Measurements from ENCODE around the gene GCHFR. TPM values are rescaled to one million over a fixed set of nuclear protein-coding genes. Genes with fewer than 3 reads are reported as not detected.

GCHFR gene
- total RNA-seq, 2 donors from 2014 or later, result 39.5 to 42.5 TPM

- H3K9me3 ChIP-seq, result no peaks in the 10 kb centered on the region
- DNase-seq, result no peak
- TF ChIP-seq, protein P1, sequence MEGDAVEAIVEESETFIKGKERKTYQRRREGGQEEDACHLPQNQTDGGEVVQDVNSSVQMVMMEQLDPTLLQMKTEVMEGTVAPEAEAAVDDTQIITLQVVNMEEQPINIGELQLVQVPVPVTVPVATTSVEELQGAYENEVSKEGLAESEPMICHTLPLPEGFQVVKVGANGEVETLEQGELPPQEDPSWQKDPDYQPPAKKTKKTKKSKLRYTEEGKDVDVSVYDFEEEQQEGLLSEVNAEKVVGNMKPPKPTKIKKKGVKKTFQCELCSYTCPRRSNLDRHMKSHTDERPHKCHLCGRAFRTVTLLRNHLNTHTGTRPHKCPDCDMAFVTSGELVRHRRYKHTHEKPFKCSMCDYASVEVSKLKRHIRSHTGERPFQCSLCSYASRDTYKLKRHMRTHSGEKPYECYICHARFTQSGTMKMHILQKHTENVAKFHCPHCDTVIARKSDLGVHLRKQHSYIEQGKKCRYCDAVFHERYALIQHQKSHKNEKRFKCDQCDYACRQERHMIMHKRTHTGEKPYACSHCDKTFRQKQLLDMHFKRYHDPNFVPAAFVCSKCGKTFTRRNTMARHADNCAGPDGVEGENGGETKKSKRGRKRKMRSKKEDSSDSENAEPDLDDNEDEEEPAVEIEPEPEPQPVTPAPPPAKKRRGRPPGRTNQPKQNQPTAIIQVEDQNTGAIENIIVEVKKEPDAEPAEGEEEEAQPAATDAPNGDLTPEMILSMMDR (IDR thresholded peaks at IDR 0.05), result no peak
- intact Hi-C loops (cut with DNase I), result no loop called here
- H3K4me1 ChIP-seq, result peaks cover 24% of the 10 kb centered on the region
- peak overlapping the region; percentile 88 for H3K27ac ChIP-seq
- peak overlapping the region; percentile 59 for H3K4me3 ChIP-seq
- peak overlapping the region; percentile 76 to 94 for H3K9ac ChIP-seq (ENCODE audit: low read depth in 2 of 2, low read length in 2 of 2)
- no peaks in the 10 kb centered on the region for H3K27me3 ChIP-seq
- no peaks in the 10 kb centered on the region for H3K36me3 ChIP-seq
Measured at GRCh38 chr15:40764629-40765103, 798 bp downstream of the GCHFR start.

- H3K4me3 ChIP-seq, result no peak overlapping the region
- TF ChIP-seq, protein P1 (IDR thresholded peaks at IDR 0.05), result no peak
- no peak overlapping the region for H3K9ac ChIP-seq (ENCODE audit: low read depth in 2 of 2, low read length in 2 of 2)
- H3K27me3 ChIP-seq, result no peaks in the 10 kb centered on the region
- no peaks in the 10 kb centered on the region for H3K9me3 ChIP-seq
- H3K27ac ChIP-seq, result no peak overlapping the region
- peaks cover 29% of the 10 kb centered on the region for H3K4me1 ChIP-seq
- H3K36me3 ChIP-seq, result no peaks in the 10 kb centered on the region
- intact Hi-C loops (cut with DNase I), result no loop called here
- no peak for DNase-seq
Measured at GRCh38 chr15:40766194-40766815, 2.4 kb downstream of the GCHFR start.

DNA sequence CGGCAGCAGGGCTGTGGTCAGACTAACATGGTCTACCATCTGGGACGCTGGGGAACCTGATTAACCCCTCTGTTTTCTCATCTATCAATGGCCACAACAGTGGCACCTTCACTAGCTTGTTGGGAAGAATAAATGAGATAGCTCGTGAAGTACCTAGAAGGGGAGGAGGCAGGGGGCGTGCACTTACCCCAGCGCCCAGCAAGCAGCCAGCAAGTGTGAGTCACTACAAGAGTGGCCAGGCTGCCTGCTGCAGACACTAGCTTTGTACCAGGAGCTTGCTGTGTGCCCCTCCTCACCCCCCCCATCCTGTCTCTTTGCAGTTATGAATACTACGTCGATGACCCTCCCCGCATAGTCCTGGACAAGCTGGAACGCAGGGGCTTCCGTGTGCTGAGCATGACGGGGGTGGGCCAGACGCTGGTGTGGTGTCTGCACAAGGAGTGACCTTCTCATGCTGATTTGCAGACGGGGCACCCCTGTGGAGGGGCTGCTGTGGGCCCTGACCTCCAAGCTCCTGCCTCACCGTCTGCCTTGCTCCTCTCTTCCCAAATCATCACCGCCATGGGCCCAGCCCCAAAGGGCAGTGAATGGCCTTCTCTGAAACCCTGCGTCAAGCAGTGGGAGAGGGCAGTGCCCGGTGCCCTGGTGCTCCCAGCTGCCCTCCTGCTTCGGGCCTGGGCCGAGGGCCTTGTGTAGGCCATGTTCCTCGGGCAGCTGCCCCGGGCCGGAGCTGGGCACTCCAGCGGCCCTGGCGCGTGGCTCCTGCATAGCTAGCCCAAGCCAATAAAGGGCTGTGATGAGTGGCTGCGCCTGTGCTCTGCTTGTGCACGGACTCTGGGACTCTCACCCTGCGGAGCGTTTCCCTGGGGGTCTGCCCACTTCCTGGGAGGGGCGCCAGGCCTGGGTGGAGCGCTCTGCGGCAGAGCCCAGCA is 3.3 kb downstream of the GCHFR start:
- Histone ChIP-seq H3K4me3 (no peak overlapping the region), H3K27ac (peak overlapping the region; percentile 90), H3K9me3 (no peaks in the 10 kb centered on the region), H3K27me3 (no peaks in the 10 kb centered on the region), H3K4me1 (peaks cover 29% of the 10 kb centered on the region), H3K9ac (ENCODE audit: low read depth in 2 of 2, low read length in 2 of 2) (peak overlapping the region in 1 of 2 donors; percentile 30), H3K36me3 (no peaks in the 10 kb centered on the region)
- intact Hi-C loops (cut with DNase I), result no loop called here
- TF ChIP-seq, protein P1 (IDR thresholded peaks at IDR 0.05), result no peak
- DNase-seq, result no peak

GRCh38 chr15:40767838-40768500 is 4.1 kb downstream of the GCHFR start:
- intact Hi-C loops (cut with DNase I), result no loop called here
- Histone ChIP-seq H3K36me3 (no peaks in the 10 kb centered on the region), H3K27ac (peak overlapping the region; percentile 90), H3K27me3 (no peaks in the 10 kb centered on the region), H3K9me3 (no peaks in the 10 kb centered on the region), H3K4me3 (no peak overlapping the region), H3K9ac (ENCODE audit: low read depth in 2 of 2, low read length in 2 of 2) (peak overlapping the region in 1 of 2 donors; percentile 66), H3K4me1 (peaks cover 29% of the 10 kb centered on the region)
- DNase-seq, result no peak
- TF ChIP-seq, protein P1 (IDR thresholded peaks at IDR 0.05), result no peak

All from colonic mucosa (tissue), 4 donors.